Measurements from ENCODE around the gene ADORA1. TPM values are rescaled to one million over a fixed set of nuclear protein-coding genes. Genes with fewer than 3 reads are reported as not detected.

The ADORA1 gene
- polyA plus RNA-seq, 10 donors, result 1.9 to 7.7 (median 4.5) TPM

DNA sequence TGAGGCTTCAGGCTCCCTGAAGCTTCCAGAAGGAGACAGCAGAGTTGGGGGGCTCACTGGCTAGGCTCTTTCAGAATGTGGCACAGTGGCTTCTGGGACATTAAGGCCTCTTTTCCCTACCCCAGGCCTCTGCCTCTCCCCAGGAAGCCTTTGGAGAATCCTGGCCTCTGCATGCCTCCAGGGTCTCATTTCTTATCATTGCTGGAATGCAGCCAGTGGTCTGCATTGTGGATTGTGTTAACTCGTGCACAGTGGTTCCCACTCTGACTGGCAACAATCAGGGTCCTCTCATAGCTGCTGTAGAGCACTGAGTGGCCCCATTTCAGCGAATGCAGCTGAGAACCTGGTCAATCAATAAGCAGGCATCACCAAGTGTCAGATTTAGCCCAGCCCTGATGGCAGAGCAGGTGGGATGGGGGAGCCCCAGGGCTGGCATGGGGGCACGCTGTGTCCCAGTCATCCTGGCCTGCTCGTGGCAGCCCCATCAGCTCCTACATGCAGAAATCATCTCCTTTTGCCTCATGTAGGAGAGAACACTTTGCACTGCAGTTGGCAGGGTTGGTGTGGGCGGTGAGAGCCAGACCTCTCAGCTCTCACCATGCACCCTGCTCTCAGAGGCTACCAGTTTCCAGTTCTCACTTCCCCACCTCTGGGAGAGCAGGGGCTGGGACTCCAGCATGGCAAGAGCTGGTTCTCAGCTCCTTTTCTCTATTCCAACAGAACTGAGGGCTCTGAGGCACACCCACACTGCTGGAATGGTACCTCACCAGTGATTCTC is 13.4 kb downstream of the ADORA1 start:
- DNase-seq, result no peak

DNA sequence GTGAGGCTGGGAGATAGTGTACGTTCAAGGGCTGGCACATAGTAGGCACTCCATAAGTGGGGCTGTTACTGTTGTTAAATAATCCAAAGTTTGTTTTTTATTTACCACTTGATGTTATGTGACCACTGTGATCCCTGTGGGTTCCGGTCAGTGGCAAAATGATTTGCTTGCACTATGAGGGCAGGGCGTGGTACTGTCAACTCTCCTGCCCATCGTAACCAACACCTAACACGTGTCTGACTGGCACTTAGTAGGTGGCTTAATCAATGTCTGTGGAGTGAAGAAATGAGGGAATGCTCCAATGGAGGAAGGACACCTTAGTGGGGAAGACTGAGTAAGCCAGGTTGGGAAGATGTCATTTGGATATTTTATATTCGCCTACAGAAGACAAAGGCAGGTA is 14.6 kb downstream of the ADORA1 start:
- no peak for DNase-seq

- no peak for DNase-seq
These were observed 15.3 kb downstream of the ADORA1 start for GRCh38 chr1:203142684-203143408.

GRCh38 chr1:203143641-203144040 is 16.1 kb downstream of the ADORA1 start:
- no peak for DNase-seq

- DNase-seq, result no peak
These were observed 17.1 kb downstream of the ADORA1 start for GRCh38 chr1:203144661-203145060.

GRCh38 chr1:203145321-203146041 is 18.0 kb downstream of the ADORA1 start:
- no peak for DNase-seq

- DNase-seq, result no peak
These were observed 18.5 kb downstream of the ADORA1 start for GRCh38 chr1:203146042-203146369.

DNA sequence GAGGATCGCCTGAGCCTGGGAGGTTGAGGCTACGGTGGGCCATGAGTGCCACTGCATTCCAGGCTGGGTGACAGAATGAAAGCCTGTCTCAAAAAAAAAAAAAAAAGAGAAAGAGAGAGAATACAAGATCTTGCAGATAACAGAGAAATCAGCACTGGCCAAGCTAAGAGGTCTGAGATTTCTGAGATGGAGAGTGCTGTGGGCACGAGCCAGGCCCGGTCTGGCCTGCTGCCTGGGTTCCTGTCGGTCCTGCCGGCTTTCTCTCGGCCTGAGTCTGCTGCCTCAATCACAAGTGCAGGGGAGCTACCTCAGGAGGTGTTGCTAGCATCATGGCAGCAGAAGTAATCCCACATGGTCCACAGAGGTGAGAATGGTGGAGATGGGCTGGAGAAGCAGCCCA is 19.0 kb downstream of the ADORA1 start:
- no peak for DNase-seq

- no peak for DNase-seq
These were observed 19.9 kb downstream of the ADORA1 start for GRCh38 chr1:203147376-203147775.

- no peak for DNase-seq
These were observed 20.6 kb downstream of the ADORA1 start for GRCh38 chr1:203148127-203148526.

DNA sequence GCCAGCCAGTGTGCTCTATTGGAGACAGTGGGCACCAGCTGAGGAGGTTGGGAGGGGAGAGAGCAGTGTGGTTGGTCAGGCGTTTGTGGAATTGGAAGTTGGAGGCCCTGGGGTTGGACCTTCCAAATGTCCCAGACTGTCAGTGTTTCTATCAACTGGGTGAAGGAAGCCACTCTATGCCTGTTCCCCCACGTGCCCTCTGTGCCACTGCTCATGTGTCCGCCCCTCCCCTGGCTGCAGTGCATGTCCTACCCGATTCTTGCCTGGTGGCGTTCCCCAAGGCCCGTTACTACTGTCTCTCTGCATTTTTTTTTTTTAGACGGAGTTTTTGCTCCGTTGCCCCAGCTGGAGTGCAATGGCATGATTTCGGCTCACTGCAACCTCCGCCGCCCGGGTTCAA is 21.1 kb downstream of the ADORA1 start:
- no peak for DNase-seq

- no peak for DNase-seq
These were observed 21.8 kb downstream of the ADORA1 start for GRCh38 chr1:203149188-203149840.

DNA sequence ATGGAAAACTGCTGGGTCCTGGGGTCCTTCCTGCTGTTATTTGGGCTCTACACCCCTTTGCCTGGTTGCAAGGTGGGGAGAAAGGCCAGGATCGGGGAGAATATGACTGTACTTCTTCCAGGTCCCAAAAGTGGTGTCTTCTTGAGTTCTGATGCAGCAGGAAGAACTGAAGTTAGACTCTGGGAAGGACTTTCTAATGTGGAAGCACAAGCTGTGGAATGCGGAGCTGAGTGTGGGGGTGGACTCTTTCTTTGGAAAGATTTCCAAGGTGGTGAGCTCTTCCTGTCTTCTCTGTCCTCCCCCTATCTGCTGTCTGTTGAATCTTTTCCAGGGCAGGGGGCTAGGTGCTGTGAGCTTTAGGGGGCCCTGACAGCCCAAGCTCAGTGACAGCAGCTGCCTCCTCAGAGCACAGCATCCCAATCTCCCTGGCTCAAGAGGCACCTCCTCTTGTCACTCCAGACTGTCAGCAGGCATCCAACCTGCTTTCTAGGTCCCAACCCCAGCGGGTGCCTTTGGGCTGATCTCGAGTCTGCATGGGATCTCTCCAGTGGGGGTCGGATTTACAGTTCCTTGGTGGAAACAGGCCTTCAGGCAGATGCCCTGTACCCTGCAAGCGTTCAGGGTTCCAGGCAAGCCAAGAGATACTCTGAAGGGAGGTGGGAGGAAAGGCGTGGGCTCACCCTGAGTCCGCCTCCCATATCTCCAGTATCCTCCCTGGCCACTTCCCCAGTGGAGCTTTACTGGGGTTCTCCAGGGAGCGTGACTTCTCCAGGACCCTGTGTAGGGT is 23.2 kb downstream of the ADORA1 start:
- no peak for DNase-seq

- DNase-seq, result no peak
These were observed 24.0 kb downstream of the ADORA1 start for GRCh38 chr1:203151362-203152157.

- DNase-seq, result no peak
These were observed 24.9 kb downstream of the ADORA1 start for GRCh38 chr1:203152158-203153034.

GRCh38 chr1:203153051-203153988 is 25.8 kb downstream of the ADORA1 start:
- DNase-seq, result no peak

DNA sequence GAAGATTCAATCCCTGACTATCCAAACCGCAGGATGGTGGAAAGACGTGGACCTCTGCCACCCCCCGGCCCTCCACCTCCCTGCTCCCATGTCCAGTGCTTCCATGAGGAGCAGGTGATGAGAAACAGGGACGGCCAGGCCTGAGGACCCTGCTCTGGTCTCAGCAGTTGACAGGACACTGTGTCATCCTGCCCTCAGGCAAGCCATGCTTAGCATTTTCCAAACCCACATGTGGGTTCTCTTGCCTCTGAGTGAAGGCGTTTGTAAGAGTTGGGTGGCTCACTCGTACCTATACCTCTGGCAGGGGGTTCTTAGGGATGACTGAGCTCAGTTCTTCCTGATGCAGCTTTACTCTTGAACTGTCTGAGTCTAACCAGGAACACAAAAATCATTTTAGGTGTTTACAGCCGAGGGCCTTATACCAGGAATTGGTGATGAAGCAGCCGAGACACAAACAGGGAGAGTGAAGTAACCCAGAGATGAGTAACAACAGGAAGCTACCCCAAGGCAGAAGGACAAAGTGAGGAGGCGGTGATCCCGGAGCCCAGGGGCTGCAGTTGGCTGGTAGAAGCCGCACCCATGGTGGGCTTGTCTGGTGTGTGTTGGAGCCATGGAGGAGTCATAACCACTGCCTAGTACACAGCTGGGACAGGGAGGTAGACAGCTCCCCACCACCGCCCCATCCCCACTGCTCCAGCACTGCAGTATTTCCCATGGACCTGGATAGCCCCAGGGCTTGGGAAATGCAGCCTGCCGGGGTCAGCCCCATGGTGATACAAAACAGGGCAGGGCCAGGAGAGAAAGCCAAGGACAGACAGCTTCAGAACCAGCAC is 26.7 kb downstream of the ADORA1 start:
- DNase-seq, result no peak

Data from muscle of back (tissue), 11 donors.